ENCODE data around the gene SLC18A2.
"Not testable (repeated sequence)": the region's sequence is repeated elsewhere in the genome, so short reads cannot be mapped to it uniquely, and the experiment has no call there.

The SLC18A2 gene

DNA sequence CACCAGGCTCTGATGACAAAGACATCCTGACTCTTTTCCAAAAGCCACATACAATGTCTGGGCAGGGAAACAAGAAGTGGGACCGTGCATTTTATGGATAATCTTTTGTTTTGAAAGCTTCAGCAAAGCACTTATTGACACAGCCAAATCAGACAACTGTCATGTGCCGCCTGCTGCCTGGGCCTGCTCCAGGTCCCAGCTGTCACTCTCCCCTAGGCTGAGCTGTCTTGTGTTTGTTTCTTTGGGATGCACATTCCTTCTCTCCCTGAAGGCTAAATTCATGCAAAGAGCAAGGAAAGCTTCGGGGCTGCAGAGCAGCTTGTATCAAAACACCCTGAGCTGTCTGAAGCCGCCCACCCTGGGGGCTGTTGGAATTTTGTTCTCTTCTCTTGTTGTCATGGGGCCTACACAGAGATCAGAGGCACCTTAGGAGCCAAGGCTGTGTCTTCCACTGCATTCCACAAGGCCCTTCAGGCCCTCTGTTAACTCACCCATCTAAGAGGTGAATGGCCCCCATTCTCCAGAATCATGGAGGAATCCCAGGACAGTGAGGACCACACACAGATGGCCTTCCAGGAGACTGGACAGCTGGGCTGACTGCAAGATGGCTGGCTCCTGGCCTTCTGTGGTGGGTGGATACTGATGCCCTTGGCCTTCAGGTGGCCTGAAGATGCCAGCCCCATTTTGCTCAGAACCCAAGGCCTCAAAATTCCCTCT, 17.8 kb upstream of the SLC18A2 start:
- H3K27ac Mint-ChIP-seq = no peak overlapping the region
- H3K36me3 Mint-ChIP-seq (ENCODE audit: low read depth) = no peaks in the 10 kb centered on the region
- no peaks in the 10 kb centered on the region for H3K9me3 Mint-ChIP-seq
- H3K27me3 Mint-ChIP-seq = peaks cover 25% of the 10 kb centered on the region
- no peaks in the 10 kb centered on the region for H3K4me1 Mint-ChIP-seq (ENCODE audit: low read depth)
- H3K4me3 Mint-ChIP-seq = no peak overlapping the region

DNA sequence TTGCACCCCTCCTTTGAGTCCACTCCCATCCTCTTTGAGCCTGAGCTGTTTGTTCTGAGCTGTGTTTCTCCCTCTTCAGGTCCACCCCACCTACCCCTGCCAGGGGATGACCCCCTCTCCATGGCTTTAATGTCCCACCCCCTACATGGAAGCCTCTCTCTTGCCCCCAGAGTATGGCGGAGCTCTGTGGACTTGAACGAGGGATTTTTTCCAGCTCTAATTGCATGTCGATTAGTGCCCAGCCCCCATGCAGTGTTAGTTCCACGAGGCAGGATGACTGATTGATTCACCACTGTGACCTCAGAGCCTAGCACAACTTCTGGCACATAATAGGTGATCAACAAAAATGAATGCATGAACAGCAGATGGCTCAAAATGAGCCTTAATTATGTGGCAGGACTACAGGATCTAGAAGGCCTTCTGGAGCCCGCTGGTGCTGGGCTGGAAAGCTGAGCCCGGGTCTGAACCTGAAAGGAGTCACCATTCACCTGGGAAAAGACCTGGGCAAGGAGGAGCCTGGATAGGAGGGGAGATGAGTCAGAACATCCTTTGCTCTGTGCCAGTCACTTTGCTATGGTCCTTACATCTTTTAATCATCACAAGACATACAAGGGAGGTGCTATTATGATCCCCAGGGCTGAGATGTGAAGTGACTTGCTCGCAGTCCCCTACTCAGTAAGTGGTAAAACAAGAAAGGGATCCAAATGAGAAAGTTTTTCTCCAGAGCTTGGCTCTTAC, 17.1 kb upstream of the SLC18A2 start:
- Mint-ChIP-seq H3K27me3 (peaks cover 23% of the 10 kb centered on the region), H3K27ac (no peak overlapping the region), H3K4me1 (ENCODE audit: low read depth) (no peaks in the 10 kb centered on the region)

DNA sequence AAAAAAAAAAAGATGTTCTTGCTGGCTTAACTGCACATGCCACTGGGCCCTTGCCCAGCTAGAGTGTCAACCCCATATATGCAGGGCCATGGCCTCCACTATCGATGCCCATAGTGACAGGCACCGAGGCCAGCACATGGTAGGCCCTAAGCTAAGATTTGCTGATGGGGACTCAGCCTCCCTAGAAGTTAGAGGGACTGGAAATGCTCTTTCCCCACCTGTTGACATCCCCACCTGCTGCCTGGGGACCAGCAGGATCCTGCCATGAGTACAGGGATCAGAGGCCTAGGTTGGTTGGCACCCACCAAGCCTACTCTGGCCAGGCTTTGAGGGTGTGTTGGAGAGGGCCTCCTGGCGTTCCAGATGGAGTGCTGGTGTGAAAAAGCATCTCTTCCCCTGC, 16.0 kb upstream of the SLC18A2 start:
- Mint-ChIP-seq H3K27ac (no peak overlapping the region), H3K9me3 (no peaks in the 10 kb centered on the region)

More for the DNA sequence above, 17.1 kb upstream of the SLC18A2 start:
- no peak overlapping the region for H3K4me3 Mint-ChIP-seq
- H3K9me3 Mint-ChIP-seq = no peaks in the 10 kb centered on the region
- H3K36me3 Mint-ChIP-seq (ENCODE audit: low read depth) = no peaks in the 10 kb centered on the region

DNA sequence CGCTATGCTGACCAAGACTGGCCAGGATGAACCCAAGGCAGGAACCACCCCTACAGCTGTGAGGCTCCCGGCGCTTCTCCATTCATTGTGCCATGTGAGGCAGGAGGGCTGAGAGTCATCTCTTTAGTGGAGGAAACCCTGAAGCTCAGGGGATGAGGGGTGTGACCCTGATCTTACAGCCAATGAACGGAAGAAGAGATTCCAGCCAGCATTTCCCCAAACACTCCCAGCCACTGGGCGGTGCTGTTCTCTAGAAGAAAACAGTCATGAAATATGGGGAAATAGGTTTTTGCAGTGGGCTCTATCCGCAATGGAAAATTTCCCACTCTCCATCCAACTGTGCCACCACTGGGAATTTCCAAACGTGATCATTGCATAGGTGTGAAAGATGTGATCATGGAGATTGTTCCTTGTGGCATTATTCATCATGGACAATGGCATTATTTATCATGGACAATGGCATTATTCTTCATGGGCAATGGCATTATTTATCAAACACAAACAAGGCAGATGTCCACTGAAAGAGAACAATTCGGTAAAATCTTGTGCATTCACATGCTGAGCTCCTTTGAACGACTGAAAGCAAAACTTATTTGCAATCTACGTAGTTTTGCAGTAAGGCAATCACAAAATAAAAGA, 14.0 kb upstream of the SLC18A2 start:
- H3K4me1 Mint-ChIP-seq (ENCODE audit: low read depth) = no peaks in the 10 kb centered on the region

More for the DNA sequence above, 16.0 kb upstream of the SLC18A2 start:
- no peaks in the 10 kb centered on the region for H3K4me1 Mint-ChIP-seq (ENCODE audit: low read depth)
- H3K4me3 Mint-ChIP-seq = no peak overlapping the region
- H3K36me3 Mint-ChIP-seq (ENCODE audit: low read depth) = no peaks in the 10 kb centered on the region
- H3K27me3 Mint-ChIP-seq = peaks cover 29% of the 10 kb centered on the region

DNA sequence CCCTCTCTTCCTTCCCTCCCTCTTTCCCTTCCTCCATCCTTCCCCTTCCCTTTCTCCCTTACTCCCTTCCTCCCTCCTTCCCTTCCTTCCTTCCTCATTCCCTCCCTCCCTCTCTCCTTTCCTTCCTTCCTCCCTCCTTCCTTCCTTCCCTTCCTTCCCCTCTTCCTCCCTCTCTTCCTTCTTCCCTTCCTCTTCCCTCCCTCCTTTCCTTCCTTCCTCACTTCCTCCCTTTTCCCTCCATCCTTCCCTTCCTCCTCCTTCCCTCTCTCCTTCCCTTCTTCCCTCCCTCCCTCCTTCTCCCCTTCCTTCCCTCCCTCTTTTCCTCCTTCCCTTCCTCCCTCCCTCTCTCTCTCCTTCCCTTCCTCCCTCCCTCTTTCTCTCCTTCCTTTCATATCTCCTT, 12.7 kb upstream of the SLC18A2 start:
- H3K36me3 Mint-ChIP-seq (ENCODE audit: low read depth) = no peaks in the 10 kb centered on the region
- H3K4me1 Mint-ChIP-seq (ENCODE audit: low read depth) = no peaks in the 10 kb centered on the region
- H3K27me3 Mint-ChIP-seq = peaks cover 49% of the 10 kb centered on the region
- H3K27ac Mint-ChIP-seq = no peak overlapping the region
- H3K9me3 Mint-ChIP-seq = no peaks in the 10 kb centered on the region
- H3K4me3 Mint-ChIP-seq = no peak overlapping the region

More for the DNA sequence above, 14.0 kb upstream of the SLC18A2 start:
- no peak overlapping the region for H3K4me3 Mint-ChIP-seq
- no peaks in the 10 kb centered on the region for H3K36me3 Mint-ChIP-seq (ENCODE audit: low read depth)
- H3K27me3 Mint-ChIP-seq = peaks cover 46% of the 10 kb centered on the region
- no peak overlapping the region for H3K27ac Mint-ChIP-seq
- no peaks in the 10 kb centered on the region for H3K9me3 Mint-ChIP-seq

DNA sequence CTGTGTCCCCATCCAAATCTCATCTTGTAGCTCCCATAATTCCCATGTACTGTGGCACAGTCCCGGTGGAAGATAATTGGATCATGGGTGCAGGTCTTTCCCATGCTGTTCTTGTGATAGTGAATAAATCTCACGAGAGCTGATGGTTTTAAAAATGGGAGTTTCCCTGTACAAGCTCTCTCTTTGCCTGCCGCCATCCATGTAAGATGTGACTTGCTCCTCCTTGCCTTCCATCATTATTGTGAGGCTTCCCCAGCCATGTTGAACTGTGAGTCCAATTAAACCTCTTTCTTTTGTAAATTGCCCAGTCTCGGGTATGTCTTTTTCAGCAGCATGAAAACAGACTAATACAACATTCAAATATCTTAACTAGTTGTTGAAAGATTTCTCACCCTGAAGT, 10.8 kb upstream of the SLC18A2 start:
- peaks cover 49% of the 10 kb centered on the region for H3K27me3 Mint-ChIP-seq

DNA sequence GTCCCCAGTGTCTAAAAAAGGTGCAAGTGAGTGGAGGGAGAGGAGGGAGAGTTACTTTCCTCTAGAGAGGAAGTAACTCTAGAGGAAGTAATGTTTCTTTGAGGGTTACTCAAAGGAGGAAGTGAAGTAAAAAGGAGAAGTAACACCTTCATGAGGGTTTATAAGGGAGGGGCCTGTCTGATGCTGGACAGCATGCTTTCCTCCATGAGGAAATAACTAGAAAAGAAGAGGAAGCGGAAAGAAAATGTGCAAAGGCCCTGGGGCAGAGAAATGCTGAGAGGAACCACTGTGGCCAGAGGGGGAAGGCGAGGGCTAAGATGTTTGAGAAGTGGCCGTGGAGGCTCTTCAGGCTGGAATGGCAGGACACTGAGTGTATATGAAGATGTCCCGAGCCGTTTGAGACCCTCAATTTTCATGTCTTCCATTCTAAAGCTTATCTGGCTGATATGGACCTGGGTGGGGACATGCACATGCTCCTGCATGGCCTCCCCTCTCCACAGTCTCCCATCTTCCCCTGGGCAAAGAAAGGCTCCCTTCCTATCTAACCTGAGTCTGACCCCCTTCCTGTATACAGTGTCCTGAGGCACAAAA, 3.4 kb upstream of the SLC18A2 start:
- Mint-ChIP-seq H3K27me3 (peaks cover 12% of the 10 kb centered on the region), H3K36me3 (ENCODE audit: low read depth) (no peaks in the 10 kb centered on the region), H3K27ac (peak overlapping the region; percentile 33), H3K4me1 (ENCODE audit: low read depth) (peaks cover 6% of the 10 kb centered on the region), H3K9me3 (no peaks in the 10 kb centered on the region), H3K4me3 (no peak overlapping the region)

More for the DNA sequence above, 10.8 kb upstream of the SLC18A2 start:
- H3K4me3 Mint-ChIP-seq; H3K4me1 Mint-ChIP-seq (ENCODE audit: low read depth); H3K27ac Mint-ChIP-seq; H3K36me3 Mint-ChIP-seq (ENCODE audit: low read depth); H3K9me3 Mint-ChIP-seq: not testable (repeated sequence)

DNA sequence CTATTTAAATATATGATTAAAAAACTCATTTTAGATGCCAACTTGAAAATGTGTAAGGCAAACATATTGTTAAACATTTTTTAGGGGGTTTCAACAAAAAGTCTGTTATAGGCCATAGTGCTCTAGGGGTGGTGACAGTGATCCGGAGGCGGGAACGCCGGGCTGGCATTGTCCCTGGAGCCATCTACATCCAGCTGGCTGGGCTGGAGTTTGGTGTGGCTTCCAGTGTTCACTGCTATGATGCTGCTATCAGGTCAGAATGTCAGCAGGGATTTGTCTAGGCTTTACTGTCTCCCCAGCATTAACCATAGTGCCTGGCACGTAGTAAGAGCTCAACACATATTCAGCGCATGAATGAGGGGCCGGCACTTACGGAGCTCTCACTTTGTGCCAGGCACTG, 1.9 kb upstream of the SLC18A2 start:
- Mint-ChIP-seq H3K27me3 (peaks cover 21% of the 10 kb centered on the region), H3K4me3 (no peak overlapping the region), H3K4me1 (ENCODE audit: low read depth) (peaks cover 6% of the 10 kb centered on the region), H3K36me3 (ENCODE audit: low read depth) (no peaks in the 10 kb centered on the region), H3K9me3 (no peaks in the 10 kb centered on the region), H3K27ac (no peak overlapping the region)

DNA sequence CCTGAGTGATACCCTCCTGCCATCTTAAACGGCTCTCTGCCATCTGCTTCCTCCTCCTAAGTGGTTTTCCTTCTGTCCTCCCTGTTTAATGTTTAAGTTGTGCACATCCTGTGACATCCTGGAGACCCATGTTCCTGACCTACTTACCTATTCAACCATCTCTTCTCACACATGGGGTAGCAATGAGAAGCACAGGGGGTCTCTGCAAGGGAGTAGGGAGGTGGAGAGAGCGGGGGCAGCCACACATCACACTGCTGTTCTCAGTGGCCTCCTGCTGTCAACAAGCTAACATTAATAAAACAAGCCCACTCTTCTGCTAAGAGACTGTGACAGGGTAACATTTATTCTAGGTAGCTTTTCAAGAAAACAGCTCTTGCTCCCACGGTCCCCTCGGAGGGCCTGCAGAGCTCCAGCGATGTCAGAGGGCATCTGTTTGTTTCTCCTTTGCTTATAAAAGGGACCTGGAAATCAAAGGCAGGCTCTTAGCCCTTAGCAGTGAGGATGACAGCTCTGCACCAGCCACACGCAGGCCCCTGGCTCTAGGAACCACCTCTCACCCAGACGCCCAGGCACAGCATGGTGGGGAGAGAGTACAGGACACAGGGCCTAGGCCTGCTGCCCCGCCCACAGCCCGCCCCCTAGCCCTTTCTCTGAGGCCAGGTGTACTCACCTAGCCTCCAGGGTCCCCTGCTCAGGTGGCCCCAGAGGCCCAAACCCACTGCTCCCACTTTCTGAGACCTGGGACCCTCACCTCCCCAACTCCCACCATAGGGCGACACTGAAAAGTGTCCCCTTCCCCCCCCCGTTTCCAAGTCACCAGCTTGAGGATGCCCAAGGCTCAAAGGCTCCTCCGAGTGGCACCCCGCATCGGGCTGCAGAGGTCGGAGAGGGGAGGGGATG, 943 bp upstream of the SLC18A2 start:
- no peak overlapping the region for H3K4me3 Mint-ChIP-seq
- H3K4me1 Mint-ChIP-seq (ENCODE audit: low read depth) = peaks cover 6% of the 10 kb centered on the region
- H3K36me3 Mint-ChIP-seq (ENCODE audit: low read depth) = no peaks in the 10 kb centered on the region
- no peaks in the 10 kb centered on the region for H3K9me3 Mint-ChIP-seq
- no peak overlapping the region for H3K27ac Mint-ChIP-seq
- H3K27me3 Mint-ChIP-seq = peaks cover 29% of the 10 kb centered on the region

DNA sequence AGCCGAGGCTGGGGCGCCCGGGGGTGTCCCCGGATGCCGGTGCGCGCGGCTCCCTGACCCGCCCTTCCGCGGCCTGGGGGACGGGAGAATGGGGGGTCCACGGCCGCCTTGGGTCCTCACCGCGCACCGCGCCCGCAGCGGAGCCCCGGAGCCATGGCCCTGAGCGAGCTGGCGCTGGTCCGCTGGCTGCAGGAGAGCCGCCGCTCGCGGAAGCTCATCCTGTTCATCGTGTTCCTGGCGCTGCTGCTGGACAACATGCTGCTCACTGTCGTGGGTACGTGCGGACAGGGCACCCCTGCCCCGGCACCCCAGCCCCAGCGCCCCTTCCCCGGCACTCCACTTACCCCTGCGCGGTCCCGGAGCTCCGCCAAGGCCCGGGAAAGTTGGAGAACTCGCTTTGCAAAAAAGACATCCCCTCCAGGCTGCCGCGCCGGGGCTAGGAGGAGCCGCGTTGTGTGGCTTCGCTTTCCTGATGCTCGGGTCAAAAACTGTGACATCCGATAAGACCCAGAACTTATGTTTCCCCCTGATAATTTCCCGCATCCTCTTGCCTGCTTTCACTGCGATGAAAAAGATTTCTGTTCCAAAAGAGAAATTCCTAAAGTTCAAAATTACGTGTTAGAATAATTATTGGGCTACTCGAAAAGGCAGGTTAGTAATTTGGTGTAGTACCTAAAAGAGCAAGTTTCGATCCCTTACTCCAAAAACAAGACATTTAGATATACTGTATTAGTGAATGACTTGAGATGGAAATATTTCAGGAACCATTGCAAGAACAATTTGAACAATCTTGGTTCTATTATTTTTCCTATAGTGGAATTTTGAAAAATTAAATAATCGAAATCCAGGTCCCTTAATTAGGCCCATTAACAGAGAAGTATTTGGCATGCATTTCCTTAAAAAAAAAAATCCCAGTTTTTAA, 888 bp downstream of the SLC18A2 start:
- H3K9me3 Mint-ChIP-seq = no peaks in the 10 kb centered on the region

DNA sequence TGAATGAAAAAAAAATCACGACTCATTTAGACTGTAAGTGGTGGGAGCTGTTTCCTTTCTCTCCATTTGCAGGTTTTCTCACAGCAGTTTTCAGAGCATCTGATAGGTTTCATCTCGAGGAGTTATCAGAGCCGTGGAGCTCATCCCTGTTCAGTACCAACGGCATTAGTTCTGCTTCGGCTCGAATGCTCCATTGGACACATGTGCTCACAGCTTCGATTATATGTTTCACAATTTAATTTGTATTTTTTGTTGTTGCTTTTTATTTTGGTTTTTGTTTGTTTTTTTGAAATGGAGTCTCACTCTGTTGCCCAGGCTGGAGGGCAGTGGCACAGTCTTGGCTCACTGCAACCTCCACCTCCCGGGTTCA, 1.5 kb downstream of the SLC18A2 start:
- Mint-ChIP-seq H3K27me3 (peaks cover 38% of the 10 kb centered on the region), H3K9me3 (no peaks in the 10 kb centered on the region), H3K4me1 (ENCODE audit: low read depth) (peaks cover 13% of the 10 kb centered on the region), H3K36me3 (ENCODE audit: low read depth) (no peaks in the 10 kb centered on the region), H3K4me3 (no peak overlapping the region), H3K27ac (no peak overlapping the region)

More for the DNA sequence above, 888 bp downstream of the SLC18A2 start:
- H3K27ac Mint-ChIP-seq = no peak overlapping the region
- peaks cover 9% of the 10 kb centered on the region for H3K4me1 Mint-ChIP-seq (ENCODE audit: low read depth)
- peaks cover 35% of the 10 kb centered on the region for H3K27me3 Mint-ChIP-seq
- H3K36me3 Mint-ChIP-seq (ENCODE audit: low read depth) = no peaks in the 10 kb centered on the region
- peak overlapping the region; percentile 51 for H3K4me3 Mint-ChIP-seq

DNA sequence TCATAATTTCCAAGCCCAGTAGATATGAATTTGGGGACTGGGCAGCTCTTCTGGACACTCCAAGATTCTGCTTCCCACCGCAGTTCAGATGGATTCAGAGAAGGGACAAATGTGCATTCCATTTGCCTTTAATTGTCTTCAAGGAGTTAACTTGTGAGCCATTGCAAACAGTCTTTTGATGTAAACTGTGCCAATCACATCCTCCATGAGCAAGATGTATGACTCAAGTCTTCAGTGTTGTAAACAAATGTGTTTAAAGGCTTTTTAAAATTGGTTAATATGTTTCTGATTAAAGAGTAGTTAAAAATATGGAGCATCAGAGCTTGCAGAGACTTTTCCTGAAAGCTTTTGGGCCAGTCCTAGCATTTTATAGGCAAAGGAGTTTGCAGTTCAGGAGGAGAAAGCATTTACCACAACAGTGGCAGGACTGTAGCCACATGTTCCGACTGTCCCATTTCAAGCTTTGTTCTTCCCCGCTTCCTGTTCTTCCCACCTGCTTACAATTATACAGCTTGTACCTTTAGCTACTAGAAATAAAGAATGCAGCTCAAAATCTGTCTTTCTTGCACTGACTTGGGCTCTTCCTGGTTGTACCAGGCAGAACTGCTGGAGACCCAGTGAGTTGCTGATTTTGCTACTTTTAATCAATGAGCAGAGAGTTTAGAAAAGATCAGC, 6.2 kb downstream of the SLC18A2 start:
- H3K27ac Mint-ChIP-seq = no peak overlapping the region
- no peaks in the 10 kb centered on the region for H3K36me3 Mint-ChIP-seq (ENCODE audit: low read depth)
- H3K4me1 Mint-ChIP-seq (ENCODE audit: low read depth) = peaks cover 21% of the 10 kb centered on the region
- no peaks in the 10 kb centered on the region for H3K9me3 Mint-ChIP-seq
- H3K4me3 Mint-ChIP-seq = no peak overlapping the region
- peaks cover 53% of the 10 kb centered on the region for H3K27me3 Mint-ChIP-seq

Measured in stimulated activated naive CD8-positive, alpha-beta T cell treated with anti-CD3 and anti-CD28 coated beads, Interleukin-15, Interleukin-2, amounts not matched to agents 100 ng/mL and 50 ng/mL, for 24 hours (primary cell).